HL-60 (cell line): Measurements from ENCODE around the gene RPAP2.

Experiments used
- DNase-seq, 2 experiments: peaks; one replicate each; pipeline ENCODE4 v3.0.0-alpha.2; 2010 to 2020; ENCODE audit warnings: low read depth in 1 of 2, low spot score in 1 of 2
- H3K27ac ChIP-seq: fragments of 250-450 bp; sonication (Bioruptor Pico); replicated peaks from 2 replicates; pipeline ENCODE4 v1.5.1; 2020; ENCODE audit warnings: mild to moderate bottlenecking, moderate library complexity
- H3K27me3 ChIP-seq: fragments of 250-450 bp; sonication (Bioruptor Pico); 2 replicates; pipeline ENCODE4 v1.5.1; 2021; ENCODE audit warnings: mild to moderate bottlenecking, moderate library complexity; ENCODE audit not compliant: insufficient read depth, poor library complexity, severe bottlenecking
- H3K4me3 ChIP-seq: replicated peaks from 2 replicates; pipeline ENCODE4 v1.5.1; 2011; ENCODE audit warnings: mild to moderate bottlenecking, control low read depth, low read length; ENCODE audit not compliant: insufficient read depth
- CTCF ChIP-seq: IDR thresholded peaks from one replicate; pipeline ENCODE4 v1.5.1; 2011; ENCODE audit warnings: low read length, control low read depth, inconsistent platforms; ENCODE audit not compliant: insufficient read depth
- GABPA ChIP-seq: IDR thresholded peaks from 2 replicates; pipeline ENCODE4 v1.6.1; 2012; ENCODE audit warnings: low read depth
- POLR2AphosphoS5 ChIP-seq: IDR thresholded peaks from 2 replicates; pipeline ENCODE4 v1.6.1; 2012; ENCODE audit warnings: low read depth
- REST ChIP-seq: IDR thresholded peaks from 2 replicates; pipeline ENCODE4 v1.6.1; 2012; ENCODE audit warnings: low read depth; ENCODE audit not compliant: insufficient replicate concordance
- SPI1 ChIP-seq: IDR thresholded peaks from 2 replicates; pipeline ENCODE4 v1.6.1; 2012; ENCODE audit warnings: low read depth, mild to moderate bottlenecking, borderline replicate concordance

RPAP2 gene

GRCh38 chr1:92314024-92314423, 15.2 kb downstream of the RPAP2 start:
- Histone ChIP-seq H3K4me3 (no peak overlapping the region), H3K27me3 (no peaks in the 10 kb centered on the region), H3K27ac (peak overlapping the region; percentile 31)
- TF ChIP-seq REST (no peak), SPI1 (no peak), POLR2AphosphoS5 (no peak), CTCF (no peak), GABPA (no peak)
- DNase-seq = no peak

- Histone ChIP-seq H3K27ac (no peak overlapping the region), H3K4me3 (no peak overlapping the region), H3K27me3 (no peaks in the 10 kb centered on the region)
- DNase-seq = no peak
- TF ChIP-seq GABPA (no peak), REST (no peak), SPI1 (no peak), POLR2AphosphoS5 (no peak), CTCF (no peak)
These were observed 17.1 kb downstream of the RPAP2 start for GRCh38 chr1:92315766-92316599.

GRCh38 chr1:92317836-92318493, 19.1 kb downstream of the RPAP2 start:
- no peaks in the 10 kb centered on the region for H3K27me3 ChIP-seq
- TF ChIP-seq REST = no peak
- no peak for TF ChIP-seq SPI1
- TF ChIP-seq POLR2AphosphoS5 = no peak
- no peak for TF ChIP-seq GABPA
- TF ChIP-seq CTCF = no peak
- H3K27ac ChIP-seq = no peak overlapping the region
- peak in 1 of 2 experiments; percentile 22 for DNase-seq
- no peak overlapping the region for H3K4me3 ChIP-seq
